GM21381 (cell line): Measurements from ENCODE around the gene TPRX2.
"Not testable (repeated sequence)": the region's sequence is repeated elsewhere in the genome, so short reads cannot be mapped to it uniquely, and the experiment has no call there.

ENCODE experiments used
- ATAC-seq: cut with Tn5 transposase; IDR thresholded peaks from one replicate; pipeline ENCODE4 v1.9.1; 2021; ENCODE audit warnings: mild to moderate bottlenecking, moderate library complexity; ENCODE audit not compliant: unreplicated experiment

TPRX2 gene

GRCh38 chr19:47860602-47861297 lies 1.7 kb downstream of the TPRX2 start:
- no peak for ATAC-seq

DNA sequence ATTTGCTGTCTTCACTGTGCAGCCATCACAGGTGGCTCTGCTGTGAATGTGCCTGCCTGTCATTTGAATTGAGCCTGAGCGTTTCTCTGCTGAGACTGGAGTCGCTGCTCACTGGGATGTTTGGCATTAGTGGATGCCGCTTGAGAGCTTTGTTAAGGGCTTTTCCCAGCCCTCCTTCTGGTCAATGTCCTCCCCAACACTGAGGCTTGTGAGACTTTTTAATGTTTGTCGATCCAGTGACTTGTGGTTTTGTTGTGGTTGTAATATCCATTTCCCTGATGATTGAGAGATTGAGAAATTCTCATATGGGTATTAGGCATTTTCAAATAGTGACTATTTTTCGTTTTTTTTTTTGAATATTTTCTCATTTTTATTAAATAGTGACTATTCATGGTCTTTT lies 2.6 kb downstream of the TPRX2 start:
- ATAC-seq, result no peak

- ATAC-seq, result no peak
These were observed 4.5 kb downstream of the TPRX2 start for GRCh38 chr19:47863514-47863936.

DNA sequence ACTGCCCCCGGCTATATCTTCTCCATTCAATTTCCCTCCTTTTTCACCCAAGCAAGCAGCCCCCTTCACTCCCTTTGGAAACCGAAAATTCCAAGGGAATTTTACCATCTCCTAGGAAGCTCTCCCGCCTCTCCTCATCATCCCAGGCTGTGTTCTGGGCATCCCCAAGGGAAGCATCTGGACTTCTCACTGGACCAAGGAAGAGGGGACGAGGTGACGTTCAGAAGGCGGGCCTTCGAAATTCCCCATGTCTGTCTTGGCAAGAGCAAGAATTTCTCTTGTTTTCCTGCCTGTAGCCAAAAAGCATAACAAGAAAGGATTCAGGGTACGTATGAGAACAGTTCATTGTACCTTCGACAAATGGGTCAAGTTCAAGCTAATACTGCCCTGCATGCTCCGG lies 6.1 kb downstream of the TPRX2 start:
- ATAC-seq, result no peak

DNA sequence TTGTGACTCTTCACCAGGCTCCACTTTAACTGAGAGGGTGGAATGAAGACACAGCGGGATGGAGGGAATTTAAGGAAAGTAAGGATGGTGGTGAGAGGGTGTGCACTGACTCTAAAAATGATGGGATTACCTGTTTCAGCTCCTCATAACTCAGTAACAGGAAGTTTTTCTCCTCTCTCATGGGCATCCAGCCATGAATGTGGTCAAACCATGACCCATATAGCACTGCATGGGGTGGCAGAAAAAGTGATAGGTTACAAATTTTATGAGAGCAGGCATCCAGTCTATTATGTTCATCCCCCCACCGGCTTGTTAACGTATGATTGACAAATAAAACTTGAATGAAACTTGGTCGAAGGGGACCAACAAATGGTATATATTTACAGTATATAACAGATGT lies 19.9 kb downstream of the TPRX2 start:
- no peak for ATAC-seq

GRCh38 chr19:47879385-47879784 lies 20.4 kb downstream of the TPRX2 start:
- ATAC-seq, result not testable (repeated sequence)

DNA sequence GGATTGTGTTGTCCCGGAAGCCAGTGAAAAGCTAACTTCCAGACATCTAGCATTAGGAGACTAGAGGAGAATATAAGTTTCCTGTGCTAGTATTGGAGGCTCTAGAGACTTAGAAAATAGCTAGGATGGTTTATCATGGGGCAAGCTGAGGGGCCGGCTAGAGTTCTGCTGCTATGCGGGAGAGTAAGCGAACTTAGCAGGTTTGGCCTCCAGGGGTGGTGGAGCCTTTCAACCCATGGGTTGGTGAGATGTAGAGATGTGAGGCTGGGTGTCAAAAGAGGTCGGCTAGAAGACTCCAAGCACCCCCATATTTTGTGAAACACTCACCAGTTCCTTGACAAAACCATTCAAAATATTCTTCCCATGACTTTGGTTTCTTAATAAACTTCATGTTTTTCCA lies 22.7 kb downstream of the TPRX2 start:
- no peak for ATAC-seq

- no peak for ATAC-seq
These were observed 23.9 kb downstream of the TPRX2 start for GRCh38 chr19:47882890-47883289.

DNA sequence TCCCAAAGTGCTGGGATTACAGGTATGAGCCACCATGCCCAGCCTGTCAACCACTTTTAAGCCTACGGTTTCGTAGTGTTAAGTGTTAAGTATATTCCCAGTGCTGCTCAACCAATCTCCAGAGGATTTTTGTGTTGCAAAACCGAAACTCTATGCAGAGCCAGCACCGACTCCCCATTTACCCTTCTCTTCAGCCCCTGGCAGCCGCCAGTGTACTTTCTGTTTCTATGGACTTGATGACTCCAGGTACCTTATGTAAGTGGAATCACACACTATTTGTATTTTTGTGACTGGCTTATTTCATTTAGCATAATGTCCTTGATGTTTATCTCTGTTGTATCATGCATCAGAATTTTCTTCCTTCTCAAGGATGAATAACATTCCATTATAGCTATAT lies 26.0 kb downstream of the TPRX2 start:
- ATAC-seq, result no peak

- ATAC-seq, result no peak
These were observed 27.1 kb downstream of the TPRX2 start, which contains the start of gene SULT2A1 for GRCh38 chr19:47886010-47886559. SULT2A1 (minus strand) TSS chr19:47886315; CDS start chr19:47886257, 58 bp downstream.

DNA sequence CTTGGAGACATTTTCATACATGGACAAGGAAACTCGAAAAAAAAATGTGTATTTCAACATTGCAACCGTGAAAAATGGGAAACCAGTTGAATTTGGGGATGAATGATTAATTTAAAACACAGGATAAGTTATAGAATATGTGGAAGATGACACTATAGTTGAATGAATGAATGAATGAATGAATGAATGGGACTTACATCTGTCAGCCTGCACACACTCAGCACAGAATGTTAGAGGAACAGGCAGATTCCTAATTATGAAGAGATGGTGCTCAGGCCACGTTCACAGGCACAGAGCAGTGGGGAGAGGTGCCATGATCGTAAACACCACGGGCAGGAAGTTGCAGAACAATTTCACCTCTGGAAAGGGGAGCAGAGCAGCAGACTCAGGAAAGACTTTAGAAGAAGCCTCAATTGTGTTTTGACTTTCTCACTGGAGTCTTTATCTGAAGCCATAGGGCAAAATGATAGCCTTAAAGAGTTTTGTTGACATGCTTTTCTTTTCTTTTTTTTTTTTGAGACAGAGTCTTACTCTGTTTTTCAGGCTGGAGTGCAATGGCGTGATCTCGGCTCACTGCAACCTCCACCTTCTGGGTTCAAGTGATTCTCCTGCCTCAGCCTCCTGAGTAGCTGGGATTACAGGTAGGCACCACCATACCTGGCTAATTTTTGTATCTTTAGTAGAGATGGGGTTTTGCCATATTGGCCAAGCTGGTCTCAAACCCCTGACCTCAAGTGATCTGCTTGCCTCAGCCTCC lies 32.0 kb downstream of the TPRX2 start:
- no peak for ATAC-seq

DNA sequence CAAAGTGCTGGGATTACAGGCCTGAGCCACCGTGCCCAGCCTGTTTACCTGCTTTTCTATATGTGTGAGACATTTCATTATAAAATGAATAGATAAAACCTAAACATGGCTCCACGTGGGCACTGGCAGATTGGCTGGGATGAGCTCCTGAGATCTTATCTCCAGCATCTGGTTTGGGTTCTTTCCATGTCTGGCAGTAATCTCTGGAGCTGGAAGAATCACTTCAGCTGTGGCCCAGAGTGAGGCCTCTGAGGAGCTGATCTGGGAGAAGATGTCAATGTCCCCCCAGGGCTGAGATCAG lies 32.5 kb downstream of the TPRX2 start:
- no peak for ATAC-seq

- ATAC-seq, result no peak
These were observed 33.1 kb downstream of the TPRX2 start for GRCh38 chr19:47891923-47892666.

GRCh38 chr19:47895165-47895782 lies 36.2 kb downstream of the TPRX2 start:
- no peak for ATAC-seq

- ATAC-seq, result no peak
These were observed 37.0 kb downstream of the TPRX2 start for GRCh38 chr19:47896019-47896418.

DNA sequence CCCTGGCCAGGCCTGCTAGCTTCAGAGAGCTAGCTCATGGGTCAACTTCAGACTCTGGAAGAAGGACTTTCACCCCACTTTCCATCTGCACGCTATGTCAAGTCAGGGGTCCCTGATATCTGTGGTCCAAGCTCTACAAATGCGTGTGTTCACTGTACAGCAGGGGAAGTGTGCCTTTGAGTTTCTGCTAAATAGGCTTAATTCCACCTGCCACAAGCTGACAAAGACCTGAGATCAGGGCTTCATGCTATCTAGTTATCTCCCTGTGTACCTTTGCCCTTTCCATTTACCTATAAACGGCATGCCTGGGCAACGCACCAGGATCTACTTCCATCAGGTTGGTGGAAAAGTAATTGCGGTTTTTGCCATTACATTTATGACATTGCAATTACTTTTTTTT lies 37.7 kb downstream of the TPRX2 start:
- no peak for ATAC-seq

GRCh38 chr19:47897861-47898260 lies 38.8 kb downstream of the TPRX2 start:
- no peak for ATAC-seq

DNA sequence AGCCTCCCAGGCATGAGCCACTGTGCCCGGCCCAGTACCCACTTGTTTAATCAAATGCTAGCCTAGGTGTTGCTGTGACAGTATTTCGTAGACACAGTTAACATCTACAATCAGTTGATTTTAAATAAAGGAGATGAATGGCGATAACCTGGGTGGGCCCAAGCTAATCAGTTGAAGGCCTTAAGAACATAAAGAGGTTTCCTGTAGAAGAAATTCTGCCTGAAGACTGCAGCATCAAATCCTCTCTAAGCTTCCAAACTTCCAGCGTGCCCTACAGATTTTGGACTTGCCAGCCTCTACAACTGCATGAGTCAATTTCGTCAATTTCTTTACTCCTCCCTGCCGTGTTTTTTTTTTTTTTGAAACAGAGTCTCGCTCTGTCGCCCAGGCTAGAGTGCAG lies 40.3 kb downstream of the TPRX2 start:
- no peak for ATAC-seq

- no peak for ATAC-seq
These were observed 42.3 kb downstream of the TPRX2 start for GRCh38 chr19:47901370-47901769.

DNA sequence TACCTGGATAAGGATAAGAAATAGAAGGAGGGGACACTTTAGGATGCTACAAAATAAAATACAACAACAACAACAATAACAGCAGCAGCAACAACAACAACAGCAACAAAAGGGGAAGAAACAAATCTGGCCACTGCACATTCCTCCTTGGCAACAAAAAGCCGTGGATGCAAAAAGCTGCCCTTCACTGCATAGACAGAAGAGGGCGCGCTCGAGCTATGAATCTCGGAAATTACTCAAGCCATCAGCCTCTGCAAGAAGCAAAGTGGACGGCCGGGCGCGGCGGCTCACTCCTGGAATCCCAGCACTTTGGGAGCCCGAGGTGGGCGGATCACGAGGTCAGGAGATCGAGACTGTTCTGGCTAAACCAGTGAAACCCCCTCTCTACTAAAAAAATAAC lies 50.3 kb downstream of the TPRX2 start:
- ATAC-seq, result not testable (repeated sequence)

- not testable (repeated sequence) for ATAC-seq
These were observed 51.2 kb downstream of the TPRX2 start for GRCh38 chr19:47910191-47910590.
